Keratinocyte (primary cell): ENCODE data around the gene HSP90AB1. TPM values are rescaled to one million over a fixed set of nuclear protein-coding genes. Genes with fewer than 3 reads are reported as not detected.

Source experiments
- DNase-seq: peaks from one replicate; pipeline ENCODE4 v3.0.0-alpha.2; 2011; ENCODE audit warnings: low read depth, missing footprints, low spot score
- FAIRE-seq: peaks from 2 replicates; lab custom pipeline; 2011; peaks lifted over from hg19 to GRCh38; lab: Jason Lieb, UNC
- H2AFZ ChIP-seq: 2 replicates; pipeline ENCODE4 v1.6.0; 2012; ENCODE audit warnings: low read length, control low read depth, inconsistent platforms; ENCODE audit not compliant: control insufficient read depth
- H3K27ac ChIP-seq: 2 replicates; pipeline ENCODE4 v1.5.1; 2011; ENCODE audit warnings: low read length; ENCODE audit not compliant: control insufficient read depth, insufficient read depth
- H3K27me3 ChIP-seq: 3 replicates; pipeline ENCODE4 v1.6.0; 2011; ENCODE audit warnings: low read length; ENCODE audit not compliant: control insufficient read depth, insufficient read depth; ENCODE audit errors: extremely low read depth
- H3K36me3 ChIP-seq, 2 experiments: 2 replicates in 1 of 2; 3 replicates in 1 of 2; pipeline ENCODE4 v1.5.1; 2011; ENCODE audit warnings: low read length in 2 of 2, mild to moderate bottlenecking in 1 of 2; ENCODE audit not compliant: control insufficient read depth in 2 of 2, insufficient read depth in 2 of 2; ENCODE audit errors: extremely low read depth in 1 of 2
- H3K4me1 ChIP-seq: 3 replicates; pipeline ENCODE4 v1.5.1; 2011; ENCODE audit warnings: low read length; ENCODE audit not compliant: control insufficient read depth, insufficient read depth; ENCODE audit errors: extremely low read depth
- H3K4me2 ChIP-seq: 3 replicates; pipeline ENCODE4 v1.6.0; 2011; ENCODE audit warnings: low read depth, low read length; ENCODE audit not compliant: control insufficient read depth, insufficient read depth; ENCODE audit errors: extremely low read depth
- H3K4me3 ChIP-seq, 3 experiments: fragments of 200-600 bp in 1 of 3; sonication (generic) in 1 of 3; 2 replicates in 2 of 3; 3 replicates in 1 of 3; pipeline ENCODE4 v1.5.1; 2011 to 2016; ENCODE audit warnings: low read length in 3 of 3, mild to moderate bottlenecking in 3 of 3, control low read depth in 2 of 3, inconsistent platforms in 1 of 3, low read depth in 1 of 3, mixed read lengths in 1 of 3, mixed run types in 1 of 3, moderate library complexity in 1 of 3; ENCODE audit not compliant: control insufficient read depth in 2 of 3, insufficient read depth in 2 of 3; ENCODE audit errors: extremely low read depth in 1 of 3
- H3K79me2 ChIP-seq: 2 replicates; pipeline ENCODE4 v1.6.0; 2012; ENCODE audit warnings: low read length; ENCODE audit not compliant: control insufficient read depth, insufficient read depth
- H3K9ac ChIP-seq: 3 replicates; pipeline ENCODE4 v1.6.0; 2011; ENCODE audit warnings: low read length; ENCODE audit not compliant: control insufficient read depth, insufficient read depth; ENCODE audit errors: extremely low read depth
- H3K9me1 ChIP-seq: 3 replicates; pipeline ENCODE4 v1.6.0; 2011; ENCODE audit warnings: low read length; ENCODE audit not compliant: control insufficient read depth, insufficient read depth; ENCODE audit errors: extremely low read depth
- H3K9me3 ChIP-seq: 2 replicates; pipeline ENCODE4 v1.5.1; 2012; ENCODE audit warnings: low read depth, low read length; ENCODE audit not compliant: control insufficient read depth
- H4K20me1 ChIP-seq: 3 replicates; pipeline ENCODE4 v1.6.0; 2011; ENCODE audit warnings: low read length; ENCODE audit not compliant: control insufficient read depth, insufficient read depth; ENCODE audit errors: extremely low read depth
- EZH2 ChIP-seq: IDR thresholded peaks from one replicate; pipeline ENCODE4 v1.6.1; 2012; ENCODE audit warnings: inconsistent platforms, mild to moderate bottlenecking, low read length, moderate library complexity
- dilution Hi-C: fragments of 300-500 bp; cut with MboI; formaldehyde crosslinking; loops from one replicate; pipeline ENCODE4 v1.7.0; 2020; ENCODE audit warnings: low sequenced_read_pairs; ENCODE audit not compliant: extremely low pct_ligation_motif_present
- polyA plus RNA-seq, 5 experiments: library from polyadenylated mRNA; depleted of rRNA in 3 of 5; stranded (reverse) in 3 of 5; stranded (forward) in 1 of 5; unstranded in 1 of 5; fragments of >200 nt; gene quantifications; 1 replicate in 1 of 5; 2 replicates in 3 of 5; 3 replicates in 1 of 5; pipeline versions ENCODE4 v1.2.1 to v1.2.3, GENCODE V29; 2011 to 2012; ENCODE audit warnings: missing spikeins in 2 of 5, low read depth in 1 of 5, low replicate concordance in 1 of 5
- TF ChIP-seq, protein P1 (sequence below), 3 experiments: IDR thresholded peaks in 1 of 3; conservative IDR thresholded peaks in 1 of 3; optimal IDR thresholded peaks in 1 of 3; 2 replicates in 2 of 3; 3 replicates in 1 of 3; pipeline versions ENCODE3 to v1.5.1; 2011; ENCODE audit warnings: low read length in 3 of 3, mild to moderate bottlenecking in 3 of 3, moderate library complexity in 2 of 3, control low read depth in 1 of 3, inconsistent platforms in 1 of 3; ENCODE audit not compliant: insufficient read depth in 2 of 3; ENCODE audit errors: extremely low read depth in 1 of 3

Gene HSP90AB1
- polyA plus RNA-seq, 1 donor (not counting 4 experiments of a cell fraction or from before 2014, with no cell fraction given): 1,089 TPM

DNA sequence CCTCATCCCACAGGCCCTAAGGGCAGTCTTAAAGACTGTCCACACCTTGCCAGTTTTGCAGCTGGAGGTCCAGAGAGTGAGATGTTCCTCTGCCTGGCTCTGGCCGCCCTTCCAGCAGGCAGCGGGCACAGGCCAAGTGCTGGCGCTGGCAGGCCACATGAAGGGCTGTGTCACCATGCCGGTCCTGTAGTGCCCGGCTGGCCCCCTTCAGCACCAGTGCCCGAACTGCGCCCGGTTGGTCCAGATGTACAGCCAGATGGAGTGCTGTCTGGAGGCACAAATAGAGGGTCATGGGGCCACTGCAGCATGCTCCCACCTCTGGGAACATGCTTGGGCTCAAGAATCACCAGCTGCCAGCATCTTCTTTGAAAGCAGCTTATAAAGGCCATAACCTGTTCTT lies 14.7 kb downstream of the HSP90AB1 start:
- DNase-seq (no peak), FAIRE-seq (no peak)
- Histone ChIP-seq H3K79me2 (peaks cover 31% of the 10 kb centered on the region), H3K4me3 (no peak overlapping the region), H3K4me2 (no peak overlapping the region), H3K4me1 (peaks cover 27% of the 10 kb centered on the region), H3K9me1 (no peaks in the 10 kb centered on the region), H3K9me3 (no peaks in the 10 kb centered on the region), H2AFZ (no peak overlapping the region), H3K27ac (no peak overlapping the region), H4K20me1 (peaks cover 1% of the 10 kb centered on the region), H3K36me3 (peaks cover 17 to 20% of the 10 kb centered on the region in 2 experiments), H3K9ac (no peak overlapping the region), H3K27me3 (no peaks in the 10 kb centered on the region)
- no peak for TF ChIP-seq EZH2
- TF ChIP-seq, protein P1, sequence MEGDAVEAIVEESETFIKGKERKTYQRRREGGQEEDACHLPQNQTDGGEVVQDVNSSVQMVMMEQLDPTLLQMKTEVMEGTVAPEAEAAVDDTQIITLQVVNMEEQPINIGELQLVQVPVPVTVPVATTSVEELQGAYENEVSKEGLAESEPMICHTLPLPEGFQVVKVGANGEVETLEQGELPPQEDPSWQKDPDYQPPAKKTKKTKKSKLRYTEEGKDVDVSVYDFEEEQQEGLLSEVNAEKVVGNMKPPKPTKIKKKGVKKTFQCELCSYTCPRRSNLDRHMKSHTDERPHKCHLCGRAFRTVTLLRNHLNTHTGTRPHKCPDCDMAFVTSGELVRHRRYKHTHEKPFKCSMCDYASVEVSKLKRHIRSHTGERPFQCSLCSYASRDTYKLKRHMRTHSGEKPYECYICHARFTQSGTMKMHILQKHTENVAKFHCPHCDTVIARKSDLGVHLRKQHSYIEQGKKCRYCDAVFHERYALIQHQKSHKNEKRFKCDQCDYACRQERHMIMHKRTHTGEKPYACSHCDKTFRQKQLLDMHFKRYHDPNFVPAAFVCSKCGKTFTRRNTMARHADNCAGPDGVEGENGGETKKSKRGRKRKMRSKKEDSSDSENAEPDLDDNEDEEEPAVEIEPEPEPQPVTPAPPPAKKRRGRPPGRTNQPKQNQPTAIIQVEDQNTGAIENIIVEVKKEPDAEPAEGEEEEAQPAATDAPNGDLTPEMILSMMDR (optimal IDR thresholded peaks at IDR 0.05 in 1 of 3, IDR thresholded peaks at IDR 0.05 in 1 of 3, conservative IDR thresholded peaks at IDR 0.05 in 1 of 3; ENCODE audit: extremely low read depth in 1 of 3, insufficient read depth in 2 of 3, low read length in 3 of 3): no peak
- dilution Hi-C loops: no loop called here

DNA sequence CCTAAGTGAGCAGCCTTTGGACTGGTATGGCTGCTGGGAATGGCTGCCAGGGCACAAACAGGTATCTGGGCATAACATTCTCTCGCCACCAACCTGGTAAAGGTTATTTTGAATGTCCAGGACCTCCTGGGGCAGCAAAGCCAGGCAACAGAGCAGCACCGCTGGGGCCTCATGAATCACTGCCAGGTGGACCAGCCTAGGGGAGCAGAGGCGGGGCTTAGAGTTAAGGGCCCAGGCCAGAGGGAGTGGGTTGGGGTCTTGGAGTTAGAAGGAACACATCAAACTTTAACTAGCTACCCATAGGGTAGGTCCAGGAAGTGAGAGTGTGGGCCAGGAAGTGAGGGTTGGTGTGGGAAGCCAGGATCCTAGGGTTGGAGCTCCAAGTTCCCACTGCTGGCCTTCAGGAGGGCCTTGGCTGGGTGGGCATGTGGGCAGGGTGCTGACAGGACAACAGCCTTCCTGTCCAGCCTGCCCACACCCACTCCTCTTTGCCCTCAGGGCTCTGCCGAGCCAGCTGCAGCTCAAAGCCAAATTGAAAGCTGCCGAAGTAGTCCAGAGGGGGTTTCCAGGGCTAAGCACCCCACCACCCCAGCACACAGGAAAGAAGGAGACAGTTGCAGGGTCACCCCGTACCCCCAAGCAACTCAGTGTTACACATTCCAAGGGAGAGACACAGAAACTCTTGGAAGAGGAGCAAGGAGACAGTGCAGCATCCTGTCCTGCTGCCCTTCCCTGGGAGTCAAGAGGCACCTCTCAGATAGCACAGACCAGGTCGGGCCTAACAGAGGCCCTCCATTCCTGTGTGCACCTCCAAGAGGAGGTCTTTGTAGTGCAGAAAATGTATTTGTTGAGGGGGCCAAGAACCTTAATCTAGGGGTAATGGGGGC lies 15.8 kb downstream of the HSP90AB1 start:
- Histone ChIP-seq H3K4me1 (peaks cover 26% of the 10 kb centered on the region), H3K79me2 (peaks cover 26% of the 10 kb centered on the region), H3K36me3 (peaks cover 17 to 20% of the 10 kb centered on the region in 2 experiments), H3K9me3 (no peaks in the 10 kb centered on the region), H3K27me3 (no peaks in the 10 kb centered on the region), H4K20me1 (no peaks in the 10 kb centered on the region), H3K9ac (peak overlapping the region; percentile 86), H3K4me2 (peak overlapping the region; percentile 89), H3K9me1 (no peaks in the 10 kb centered on the region), H3K27ac (peak overlapping the region; percentile 19), H3K4me3 (peak overlapping the region; percentile 63 to 80 (median 69)), H2AFZ (no peak overlapping the region)
- DNase-seq (no peak), FAIRE-seq (no peak)
- no peak for TF ChIP-seq EZH2
- TF ChIP-seq, protein P1 (optimal IDR thresholded peaks at IDR 0.05 in 1 of 3, IDR thresholded peaks at IDR 0.05 in 1 of 3, conservative IDR thresholded peaks at IDR 0.05 in 1 of 3; ENCODE audit: extremely low read depth in 1 of 3, insufficient read depth in 2 of 3, low read length in 3 of 3): no peak
- dilution Hi-C loops: no loop called here
